Measurements from ENCODE around the gene PLA2G2C. TPM values are rescaled to one million over a fixed set of nuclear protein-coding genes. Genes with fewer than 3 reads are reported as not detected.

PLA2G2C gene
- total and polyA plus RNA-seq, 2 of the 13 experiments (the other 11 are each of a cell fraction or from before 2014, with no cell fraction given): not detected

DNA sequence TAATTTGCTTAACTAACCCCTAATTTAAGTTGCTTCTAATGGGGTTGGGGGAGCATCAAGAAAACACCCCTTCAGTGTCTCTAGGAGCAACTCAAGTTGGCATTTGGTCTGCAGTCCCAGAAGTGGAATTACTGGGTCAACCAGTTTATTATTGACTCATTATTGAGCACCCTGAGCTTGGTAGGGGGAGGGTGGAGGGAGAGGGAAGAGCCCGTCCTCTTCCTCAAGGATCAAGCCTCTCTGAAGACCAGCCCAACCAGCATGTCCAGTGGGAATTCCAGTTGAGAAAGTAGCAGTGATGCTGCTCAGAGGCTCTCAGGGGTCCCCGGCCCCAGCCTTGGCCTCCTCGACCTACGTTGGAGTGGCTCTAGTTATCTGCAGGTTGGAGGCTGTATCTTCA lies 49.3 kb downstream of the PLA2G2C start:
- FAIRE-seq: no peak
- H4K20me1 ChIP-seq (ENCODE audit: insufficient read depth, low read length): no peaks in the 10 kb centered on the region
- no peaks in the 10 kb centered on the region for H3K4me1 ChIP-seq (ENCODE audit: insufficient read depth, low read length)
- no peaks in the 10 kb centered on the region for H3K9me3 ChIP-seq (ENCODE audit: low read length)
- H3K79me2 ChIP-seq (ENCODE audit: insufficient read depth, low read length): no peaks in the 10 kb centered on the region
- H3K9ac ChIP-seq (ENCODE audit: insufficient read depth, low read depth, low read length): no peak overlapping the region
- no peak for DNase-seq (ENCODE audit: low spot score)
- H2AFZ ChIP-seq (ENCODE audit: low read length): no peak overlapping the region
- intact Hi-C loops (cut with micrococcal nuclease; ENCODE audit: unreplicated experiment) (no loop called here), in situ Hi-C loops (cut with HindIII; ENCODE audit: extremely low pct_ligation_motif_present, low pct_unique_long_range_greater_than_20kb) (no loop called here)
- ChIA-PET CTCF (ENCODE audit: low intra/inter-chr PET ratio, low total read pairs) (no interaction called here), POLR2A (no interaction called here)
- H3K27me3 ChIP-seq (ENCODE audit: control insufficient read depth in 1 of 2, insufficient read depth in 2 of 2, low read length in 2 of 2): 0 out of 5 replicates have a peak, but pooled peaks cover 1 to 12% of the 10 kb centered on the region in 2 experiments
- H3K36me3 ChIP-seq (replicated peaks in 1 of 2; ENCODE audit: control insufficient read depth in 1 of 2, insufficient read depth in 2 of 2, low read length in 2 of 2): no peaks in the 10 kb centered on the region
- H3K27ac ChIP-seq (ENCODE audit: extremely low read length, insufficient read depth, low read length): no peak overlapping the region
- 8% methylated on average over 4 of the region's 4 CpGs for WGBS (ENCODE audit: low lambda C conversion rate)
- no peak for ATAC-seq
- TF ChIP-seq AHR (CRISPR knock-in tag; IDR thresholded peaks at IDR 0.05) (no peak), KDM6A (CRISPR knock-in tag; IDR thresholded peaks at IDR 0.05; ENCODE audit: low read depth) (no peak), NFRKB (IDR thresholded peaks at IDR 0.05) (no peak), ZNF501 (CRISPR knock-in tag; IDR thresholded peaks at IDR 0.05) (no peak), FOXK1 (CRISPR knock-in tag; IDR thresholded peaks at IDR 0.05; ENCODE audit: borderline replicate concordance, low read depth) (no peak), FIP1L1 (IDR thresholded peaks at IDR 0.05; ENCODE audit: borderline replicate concordance, insufficient read depth, low read depth, low read length) (no peak), TBP (CRISPR knock-in tag; IDR thresholded peaks at IDR 0.05) (no peak), ZNF235 (CRISPR knock-in tag; IDR thresholded peaks at IDR 0.05; ENCODE audit: borderline replicate concordance) (no peak), ZNF44 (CRISPR knock-in tag; IDR thresholded peaks at IDR 0.05) (no peak)
- H3K4me2 ChIP-seq (ENCODE audit: low read depth, low read length): no peak overlapping the region
- no TSS peak for BruUV-seq (replicated peaks)
- H3K4me3 ChIP-seq (replicated peaks in 1 of 3; ENCODE audit: insufficient read depth in 1 of 3, low read depth in 2 of 3, low read length in 3 of 3): no peak overlapping the region

DNA sequence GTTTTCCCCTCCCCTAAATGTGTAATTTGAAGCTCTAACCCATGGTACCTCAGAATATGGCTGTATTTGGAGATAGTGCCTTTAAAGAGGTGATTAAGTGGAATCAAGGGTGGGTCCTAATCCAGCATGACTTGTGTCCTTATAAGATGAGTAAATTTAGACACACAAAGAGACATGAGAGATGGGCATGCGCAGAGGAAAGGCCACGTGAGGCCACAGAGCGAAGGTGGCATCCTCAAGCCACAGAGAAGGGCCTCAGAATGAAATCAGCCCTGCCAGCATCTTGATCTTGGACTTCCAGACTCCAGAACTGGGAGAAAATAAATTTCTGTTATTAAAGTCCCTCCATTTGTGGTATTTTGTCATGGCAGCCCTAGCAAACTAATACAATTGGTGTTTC lies 50.1 kb downstream of the PLA2G2C start:
- no peak overlapping the region for H3K4me3 ChIP-seq (replicated peaks in 1 of 3; ENCODE audit: insufficient read depth in 1 of 3, low read depth in 2 of 3, low read length in 3 of 3)
- H3K27me3 ChIP-seq (ENCODE audit: control insufficient read depth in 1 of 2, insufficient read depth in 2 of 2, low read length in 2 of 2): 0 out of 5 replicates have a peak, but pooled peaks cover 1 to 9% of the 10 kb centered on the region in 2 experiments
- no peaks in the 10 kb centered on the region for H4K20me1 ChIP-seq (ENCODE audit: insufficient read depth, low read length)
- H2AFZ ChIP-seq (ENCODE audit: low read length): no peak overlapping the region
- POLR2A ChIA-PET: no interaction called here
- no peaks in the 10 kb centered on the region for H3K4me1 ChIP-seq (ENCODE audit: insufficient read depth, low read length)
- no peak overlapping the region for H3K4me2 ChIP-seq (ENCODE audit: low read depth, low read length)
- CTCF ChIA-PET (ENCODE audit: low intra/inter-chr PET ratio, low total read pairs): no interaction called here
- H3K36me3 ChIP-seq (replicated peaks in 1 of 2; ENCODE audit: control insufficient read depth in 1 of 2, insufficient read depth in 2 of 2, low read length in 2 of 2): no peaks in the 10 kb centered on the region
- no TSS peak for BruUV-seq (replicated peaks)
- no peak for ATAC-seq
- H3K9me3 ChIP-seq (ENCODE audit: low read length): no peaks in the 10 kb centered on the region
- in situ Hi-C loops (cut with HindIII; ENCODE audit: extremely low pct_ligation_motif_present, low pct_unique_long_range_greater_than_20kb) (no loop called here), intact Hi-C loops (cut with micrococcal nuclease; ENCODE audit: unreplicated experiment) (no loop called here)
- H3K9ac ChIP-seq (ENCODE audit: insufficient read depth, low read depth, low read length): no peak overlapping the region
- FAIRE-seq: no peak
- 65% methylated on average over 3 of the region's 3 CpGs for WGBS (ENCODE audit: low lambda C conversion rate)
- no peak for DNase-seq (ENCODE audit: low spot score)
- no peaks in the 10 kb centered on the region for H3K79me2 ChIP-seq (ENCODE audit: insufficient read depth, low read length)
- no peak overlapping the region for H3K27ac ChIP-seq (ENCODE audit: extremely low read length, insufficient read depth, low read length)
- TF ChIP-seq MED8 (CRISPR knock-in tag; IDR thresholded peaks at IDR 0.05; ENCODE audit: insufficient replicate concordance) (no peak), ARID2 (CRISPR knock-in tag; IDR thresholded peaks at IDR 0.05; ENCODE audit: borderline replicate concordance) (no peak), AKAP8 (CRISPR knock-in tag; IDR thresholded peaks at IDR 0.05) (no peak), ZNF772 (CRISPR knock-in tag; IDR thresholded peaks at IDR 0.05) (no peak), HIVEP1 (CRISPR knock-in tag; IDR thresholded peaks at IDR 0.05) (no peak)
- TF ChIP-seq, protein P1, sequence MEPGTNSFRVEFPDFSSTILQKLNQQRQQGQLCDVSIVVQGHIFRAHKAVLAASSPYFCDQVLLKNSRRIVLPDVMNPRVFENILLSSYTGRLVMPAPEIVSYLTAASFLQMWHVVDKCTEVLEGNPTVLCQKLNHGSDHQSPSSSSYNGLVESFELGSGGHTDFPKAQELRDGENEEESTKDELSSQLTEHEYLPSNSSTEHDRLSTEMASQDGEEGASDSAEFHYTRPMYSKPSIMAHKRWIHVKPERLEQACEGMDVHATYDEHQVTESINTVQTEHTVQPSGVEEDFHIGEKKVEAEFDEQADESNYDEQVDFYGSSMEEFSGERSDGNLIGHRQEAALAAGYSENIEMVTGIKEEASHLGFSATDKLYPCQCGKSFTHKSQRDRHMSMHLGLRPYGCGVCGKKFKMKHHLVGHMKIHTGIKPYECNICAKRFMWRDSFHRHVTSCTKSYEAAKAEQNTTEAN (CRISPR knock-in tag; conservative IDR thresholded peaks at IDR 0.05): no peak

All from HepG2 (cell line).